ENCODE data around the gene SLC50A1.

Gene SLC50A1

GRCh38 chr1:155173478-155174323 lies 38.0 kb downstream of the SLC50A1 start, which contains the start of gene TRIM46:
TRIM46 (plus strand) TSS chr1:155173849; CDS start chr1:155173967, 118 bp downstream.
- H3K4me1 ChIP-seq (ENCODE audit: control insufficient read depth, insufficient read depth, low read length): peaks cover 6% of the 10 kb centered on the region
- H3K9me3 ChIP-seq (ENCODE audit: control insufficient read depth, insufficient read depth, low read length): no peaks in the 10 kb centered on the region
- H3K4me3 ChIP-seq (ENCODE audit: low read depth, low read length): peak within 1 kb of the TSS; percentile 83
- H3K9ac ChIP-seq (ENCODE audit: low read depth, low read length): peak within 1 kb of the TSS; percentile 55
- no peaks in the 10 kb centered on the region for H3K27me3 ChIP-seq (ENCODE audit: control insufficient read depth, insufficient read depth, low read length)
- peak within 1 kb of the TSS; percentile 87 for H3K27ac ChIP-seq (ENCODE audit: low read depth, low read length)
- peaks cover 41% of the 10 kb centered on the region for H3K36me3 ChIP-seq (ENCODE audit: control insufficient read depth, insufficient read depth, low read length)

GRCh38 chr1:155174324-155175280 lies 39.0 kb downstream of the SLC50A1 start:
- Histone ChIP-seq H3K27me3 (ENCODE audit: control insufficient read depth, insufficient read depth, low read length) (no peaks in the 10 kb centered on the region), H3K27ac (ENCODE audit: low read depth, low read length) (peak overlapping the region; percentile 87), H3K9ac (ENCODE audit: low read depth, low read length) (no peak overlapping the region), H3K36me3 (ENCODE audit: control insufficient read depth, insufficient read depth, low read length) (peaks cover 42% of the 10 kb centered on the region), H3K9me3 (ENCODE audit: control insufficient read depth, insufficient read depth, low read length) (no peaks in the 10 kb centered on the region), H3K4me3 (ENCODE audit: low read depth, low read length) (peak overlapping the region; percentile 83), H3K4me1 (ENCODE audit: control insufficient read depth, insufficient read depth, low read length) (peaks cover 6% of the 10 kb centered on the region)

- peaks cover 6% of the 10 kb centered on the region for H3K4me1 ChIP-seq (ENCODE audit: control insufficient read depth, insufficient read depth, low read length)
- H3K9ac ChIP-seq (ENCODE audit: low read depth, low read length): no peak overlapping the region
- no peaks in the 10 kb centered on the region for H3K9me3 ChIP-seq (ENCODE audit: control insufficient read depth, insufficient read depth, low read length)
- H3K4me3 ChIP-seq (ENCODE audit: low read depth, low read length): peak overlapping the region; percentile 83
- H3K27me3 ChIP-seq (ENCODE audit: control insufficient read depth, insufficient read depth, low read length): no peaks in the 10 kb centered on the region
- no peak overlapping the region for H3K27ac ChIP-seq (ENCODE audit: low read depth, low read length)
- peaks cover 44% of the 10 kb centered on the region for H3K36me3 ChIP-seq (ENCODE audit: control insufficient read depth, insufficient read depth, low read length)
These were observed 39.8 kb downstream of the SLC50A1 start for GRCh38 chr1:155175281-155175926.

GRCh38 chr1:155175927-155176371 lies 40.3 kb downstream of the SLC50A1 start:
- H3K27ac ChIP-seq (ENCODE audit: low read depth, low read length): peak overlapping the region; percentile 5
- peaks cover 6% of the 10 kb centered on the region for H3K4me1 ChIP-seq (ENCODE audit: control insufficient read depth, insufficient read depth, low read length)
- H3K9me3 ChIP-seq (ENCODE audit: control insufficient read depth, insufficient read depth, low read length): no peaks in the 10 kb centered on the region
- H3K4me3 ChIP-seq (ENCODE audit: low read depth, low read length): no peak overlapping the region
- no peaks in the 10 kb centered on the region for H3K27me3 ChIP-seq (ENCODE audit: control insufficient read depth, insufficient read depth, low read length)
- no peak overlapping the region for H3K9ac ChIP-seq (ENCODE audit: low read depth, low read length)
- H3K36me3 ChIP-seq (ENCODE audit: control insufficient read depth, insufficient read depth, low read length): peaks cover 41% of the 10 kb centered on the region

- Histone ChIP-seq H3K27me3 (ENCODE audit: control insufficient read depth, insufficient read depth, low read length) (no peaks in the 10 kb centered on the region), H3K36me3 (ENCODE audit: control insufficient read depth, insufficient read depth, low read length) (peaks cover 44% of the 10 kb centered on the region), H3K4me3 (ENCODE audit: low read depth, low read length) (no peak overlapping the region), H3K9me3 (ENCODE audit: control insufficient read depth, insufficient read depth, low read length) (no peaks in the 10 kb centered on the region), H3K27ac (ENCODE audit: low read depth, low read length) (no peak overlapping the region), H3K4me1 (ENCODE audit: control insufficient read depth, insufficient read depth, low read length) (peaks cover 6% of the 10 kb centered on the region), H3K9ac (ENCODE audit: low read depth, low read length) (no peak overlapping the region)
These were observed 41.0 kb downstream of the SLC50A1 start for GRCh38 chr1:155176544-155177071.

- peaks cover 1% of the 10 kb centered on the region; the same call in 1 of the 2 replicates for H3K4me1 ChIP-seq (ENCODE audit: control insufficient read depth, insufficient read depth, low read length)
- no peak overlapping the region for H3K4me3 ChIP-seq (ENCODE audit: low read depth, low read length)
- no peaks in the 10 kb centered on the region for H3K9me3 ChIP-seq (ENCODE audit: control insufficient read depth, insufficient read depth, low read length)
- no peak overlapping the region for H3K9ac ChIP-seq (ENCODE audit: low read depth, low read length)
- H3K36me3 ChIP-seq (ENCODE audit: control insufficient read depth, insufficient read depth, low read length): peaks cover 50% of the 10 kb centered on the region
- H3K27me3 ChIP-seq (ENCODE audit: control insufficient read depth, insufficient read depth, low read length): no peaks in the 10 kb centered on the region
- no peak overlapping the region for H3K27ac ChIP-seq (ENCODE audit: low read depth, low read length)
These were observed 41.7 kb downstream of the SLC50A1 start for GRCh38 chr1:155177192-155177917.

- no peaks in the 10 kb centered on the region for H3K27me3 ChIP-seq (ENCODE audit: control insufficient read depth, insufficient read depth, low read length)
- H3K36me3 ChIP-seq (ENCODE audit: control insufficient read depth, insufficient read depth, low read length): peaks cover 52% of the 10 kb centered on the region
- H3K4me3 ChIP-seq (ENCODE audit: low read depth, low read length): no peak overlapping the region
- no peak overlapping the region for H3K9ac ChIP-seq (ENCODE audit: low read depth, low read length)
- H3K9me3 ChIP-seq (ENCODE audit: control insufficient read depth, insufficient read depth, low read length): no peaks in the 10 kb centered on the region
- no peak overlapping the region for H3K27ac ChIP-seq (ENCODE audit: low read depth, low read length)
- H3K4me1 ChIP-seq (ENCODE audit: control insufficient read depth, insufficient read depth, low read length): no peaks in the 10 kb centered on the region
These were observed 42.2 kb downstream of the SLC50A1 start for GRCh38 chr1:155177918-155178281.

- no peaks in the 10 kb centered on the region for H3K4me1 ChIP-seq (ENCODE audit: control insufficient read depth, insufficient read depth, low read length)
- no peak overlapping the region for H3K4me3 ChIP-seq (ENCODE audit: low read depth, low read length)
- H3K9ac ChIP-seq (ENCODE audit: low read depth, low read length): no peak overlapping the region
- H3K9me3 ChIP-seq (ENCODE audit: control insufficient read depth, insufficient read depth, low read length): no peaks in the 10 kb centered on the region
- H3K36me3 ChIP-seq (ENCODE audit: control insufficient read depth, insufficient read depth, low read length): peaks cover 54% of the 10 kb centered on the region
- no peaks in the 10 kb centered on the region for H3K27me3 ChIP-seq (ENCODE audit: control insufficient read depth, insufficient read depth, low read length)
- H3K27ac ChIP-seq (ENCODE audit: low read depth, low read length): no peak overlapping the region
These were observed 42.9 kb downstream of the SLC50A1 start for GRCh38 chr1:155178441-155179111.

- no peak overlapping the region for H3K27ac ChIP-seq (ENCODE audit: low read depth, low read length)
- no peaks in the 10 kb centered on the region for H3K4me1 ChIP-seq (ENCODE audit: control insufficient read depth, insufficient read depth, low read length)
- no peak overlapping the region for H3K9ac ChIP-seq (ENCODE audit: low read depth, low read length)
- peaks cover 61% of the 10 kb centered on the region for H3K36me3 ChIP-seq (ENCODE audit: control insufficient read depth, insufficient read depth, low read length)
- no peak overlapping the region for H3K4me3 ChIP-seq (ENCODE audit: low read depth, low read length)
- H3K27me3 ChIP-seq (ENCODE audit: control insufficient read depth, insufficient read depth, low read length): no peaks in the 10 kb centered on the region
- H3K9me3 ChIP-seq (ENCODE audit: control insufficient read depth, insufficient read depth, low read length): no peaks in the 10 kb centered on the region
These were observed 43.7 kb downstream of the SLC50A1 start for GRCh38 chr1:155179112-155180031.
